Measurements from ENCODE around the gene IKZF3. TPM values are rescaled to one million over a fixed set of nuclear protein-coding genes. Genes with fewer than 3 reads are reported as not detected.

IKZF3 gene
- total and polyA plus RNA-seq, 10 of the 15 experiments (the other 5 are each of a cell fraction or from before 2014, with no cell fraction given): 5.5 to 98.2 (median 47.6) TPM

DNA sequence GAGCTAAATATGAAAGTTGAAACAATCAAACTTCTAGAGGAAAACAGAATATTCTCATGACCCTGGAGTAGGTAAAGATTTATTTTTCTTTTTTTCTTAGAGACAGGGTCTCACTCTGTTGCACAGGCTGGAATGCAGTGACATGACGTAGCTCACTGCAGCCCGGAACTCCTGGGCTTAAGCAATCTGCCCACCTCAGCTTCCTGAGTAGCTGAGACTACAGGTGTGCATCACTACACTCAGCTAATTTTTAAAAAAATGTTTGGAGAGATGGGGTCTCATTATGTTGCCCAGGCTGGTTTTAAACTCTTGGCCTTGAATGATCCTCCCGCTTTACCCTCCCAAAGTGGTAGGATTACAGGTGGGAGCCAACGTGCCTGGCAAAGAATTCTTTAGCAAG lies 15.5 kb downstream of the IKZF3 start:
- FAIRE-seq (no peak), ATAC-seq (peak; percentile 21; the same call in 1 of the 3 replicates), DNase-seq (ENCODE audit: low read depth, low spot score) (no peak)
- POLR2A ChIA-PET: interaction anchor here (0.5 to 1.4 kb wide), 7 partner anchors 9 to 128 kb away, joined by 3 to 7 read pairs (median 3); no protein-coding TSS in a partner anchor
- SMC1A ChIA-PET (ENCODE audit: uncharacterized antibody, unreplicated experiment): interaction anchor here (0.6 to 1.9 kb wide), 15 partner anchors 9 to 132 kb away, joined by 3 to 9 read pairs (median 3); partner anchors contain the start of gene PSMD3
- Histone ChIP-seq H3K4me3 (no peak overlapping the region), H4K20me1 (ENCODE audit: control insufficient read depth, insufficient read depth) (no peaks in the 10 kb centered on the region), H3K9me3 (replicated peaks; ENCODE audit: control insufficient read depth, insufficient read depth, low read length) (no peaks in the 10 kb centered on the region), H3K27ac (ENCODE audit: control insufficient read depth, insufficient read depth) (peak overlapping the region; percentile 20; the same call in 1 of the 2 replicates), H3K79me2 (ENCODE audit: control insufficient read depth, insufficient read depth, low read length) (peaks cover 93% of the 10 kb centered on the region), H3K36me3 (ENCODE audit: control insufficient read depth in 2 of 2, insufficient read depth in 2 of 2, low read length in 1 of 2) (peaks cover 2 to 17% of the 10 kb centered on the region in 2 experiments; a peak in 3 of 4 replicates), H2AFZ (ENCODE audit: control insufficient read depth, low read depth, low read length) (no peak overlapping the region), H3K4me1 (ENCODE audit: control insufficient read depth, insufficient read depth, low read length) (peaks cover 59% of the 10 kb centered on the region), H3K27me3 (replicated peaks in 1 of 2; ENCODE audit: control insufficient read depth in 2 of 2, insufficient read depth in 2 of 2, low read length in 1 of 2) (no peaks in the 10 kb centered on the region), H3K9ac (ENCODE audit: control insufficient read depth, insufficient read depth, low read length) (no peak overlapping the region), H3K4me2 (ENCODE audit: control insufficient read depth, insufficient read depth) (0 out of 2 replicates have a peak overlapping the region, but pooled peaks have one; percentile 54)
- 55% methylated on average over 4 of the region's 4 CpGs for WGBS (ENCODE audit: insufficient coverage, insufficient replicate concordance, low lambda C conversion rate, missing lambda C conversion rate)
- CTCF ChIA-PET: interaction anchor here (0.8 to 1.6 kb wide), 5 partner anchors 10 to 24 kb away, joined by 3 to 4 read pairs (median 4); no protein-coding TSS in a partner anchor
- in situ Hi-C loops (cut with MboI): no loop called here
- intact Hi-C loops (cut with micrococcal nuclease; ENCODE audit: unreplicated experiment): loop anchor here (5.0 kb wide), 1 partner anchor 76 kb away; no protein-coding TSS in a partner anchor
- TF ChIP-seq, protein P1, sequence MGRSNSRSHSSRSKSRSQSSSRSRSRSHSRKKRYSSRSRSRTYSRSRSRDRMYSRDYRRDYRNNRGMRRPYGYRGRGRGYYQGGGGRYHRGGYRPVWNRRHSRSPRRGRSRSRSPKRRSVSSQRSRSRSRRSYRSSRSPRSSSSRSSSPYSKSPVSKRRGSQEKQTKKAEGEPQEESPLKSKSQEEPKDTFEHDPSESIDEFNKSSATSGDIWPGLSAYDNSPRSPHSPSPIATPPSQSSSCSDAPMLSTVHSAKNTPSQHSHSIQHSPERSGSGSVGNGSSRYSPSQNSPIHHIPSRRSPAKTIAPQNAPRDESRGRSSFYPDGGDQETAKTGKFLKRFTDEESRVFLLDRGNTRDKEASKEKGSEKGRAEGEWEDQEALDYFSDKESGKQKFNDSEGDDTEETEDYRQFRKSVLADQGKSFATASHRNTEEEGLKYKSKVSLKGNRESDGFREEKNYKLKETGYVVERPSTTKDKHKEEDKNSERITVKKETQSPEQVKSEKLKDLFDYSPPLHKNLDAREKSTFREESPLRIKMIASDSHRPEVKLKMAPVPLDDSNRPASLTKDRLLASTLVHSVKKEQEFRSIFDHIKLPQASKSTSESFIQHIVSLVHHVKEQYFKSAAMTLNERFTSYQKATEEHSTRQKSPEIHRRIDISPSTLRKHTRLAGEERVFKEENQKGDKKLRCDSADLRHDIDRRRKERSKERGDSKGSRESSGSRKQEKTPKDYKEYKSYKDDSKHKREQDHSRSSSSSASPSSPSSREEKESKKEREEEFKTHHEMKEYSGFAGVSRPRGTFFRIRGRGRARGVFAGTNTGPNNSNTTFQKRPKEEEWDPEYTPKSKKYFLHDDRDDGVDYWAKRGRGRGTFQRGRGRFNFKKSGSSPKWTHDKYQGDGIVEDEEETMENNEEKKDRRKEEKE (IDR thresholded peaks at IDR 0.05): no peak
- TF ChIP-seq MEF2B (IDR thresholded peaks at IDR 0.05; ENCODE audit: partially characterized antibody, poor library complexity, severe bottlenecking): peak; percentile 12
- TF ChIP-seq IKZF2 (IDR thresholded peaks at IDR 0.05): no peak
- no TSS peak for BruUV-seq (replicated peaks)
- RAD21 ChIA-PET (ENCODE audit: unreplicated experiment): interaction anchor here (1.0 to 5.3 kb wide), 4 partner anchors 13 to 71 kb away, joined by 3 to 40 read pairs (median 6); no protein-coding TSS in a partner anchor
